ENCODE data around the gene ASCL3. TPM values are rescaled to one million over a fixed set of nuclear protein-coding genes. Genes with fewer than 3 reads are reported as not detected.
"Not testable (repeated sequence)": the region's sequence is repeated elsewhere in the genome, so short reads cannot be mapped to it uniquely, and the experiment has no call there.

Gene ASCL3
- total and polyA plus RNA-seq, 4 experiments from 2014 or later: not detected

GRCh38 chr11:8980485-8980884 is 37.7 kb upstream of the ASCL3 start:
- no peak for DNase-seq
- Histone ChIP-seq H3K4me3 (ENCODE audit: low read length in 2 of 2) (no peak overlapping the region), H3K27me3 (ENCODE audit: insufficient read depth, low read length) (no peaks in the 10 kb centered on the region), H3K27ac (ENCODE audit: low read depth, low read length) (no peak overlapping the region), H3K36me3 (ENCODE audit: insufficient read depth, low read length) (no peaks in the 10 kb centered on the region), H3K9me3 (ENCODE audit: control insufficient read depth in 1 of 2, low read length in 2 of 2) (no peaks in the 10 kb centered on the region), H3K4me1 (ENCODE audit: insufficient read depth, low read length) (no peaks in the 10 kb centered on the region)
- no peaks in the 10 kb centered on the region for H3K4me1 Mint-ChIP-seq
- ChIA-PET CTCF (ENCODE audit: partially characterized antibody) (no interaction called here), POLR2A (ENCODE audit: partially characterized antibody) (no interaction called here)
- H3K36me3 Mint-ChIP-seq: no peaks in the 10 kb centered on the region
- H3K27me3 Mint-ChIP-seq: no peaks in the 10 kb centered on the region
- peak overlapping the region in 1 of 7 donors; percentile 61 for H3K27ac Mint-ChIP-seq
- H3K9me3 Mint-ChIP-seq: no peaks in the 10 kb centered on the region
- intact Hi-C loops (cut with micrococcal nuclease): no loop called here
- H3K4me3 Mint-ChIP-seq: no peak overlapping the region

GRCh38 chr11:8979365-8979764 is 36.5 kb upstream of the ASCL3 start:
- H3K4me1 ChIP-seq (ENCODE audit: insufficient read depth, low read length); H3K4me1 Mint-ChIP-seq; H3K27ac ChIP-seq (ENCODE audit: low read depth, low read length); H3K27ac Mint-ChIP-seq; H3K4me3 Mint-ChIP-seq; H3K36me3 Mint-ChIP-seq; H3K27me3 Mint-ChIP-seq; DNase-seq; CTCF ChIA-PET (ENCODE audit: partially characterized antibody); H3K4me3 ChIP-seq (ENCODE audit: low read length in 2 of 2); H3K9me3 ChIP-seq (ENCODE audit: control insufficient read depth in 1 of 2, low read length in 2 of 2); intact Hi-C loops (cut with micrococcal nuclease); H3K9me3 Mint-ChIP-seq; H3K27me3 ChIP-seq (ENCODE audit: insufficient read depth, low read length); H3K36me3 ChIP-seq (ENCODE audit: insufficient read depth, low read length): not testable (repeated sequence)
- POLR2A ChIA-PET (ENCODE audit: partially characterized antibody): interaction anchor here (0.6 kb wide), 1 partner anchor 52 kb away, joined by 3 read pairs; no protein-coding TSS in a partner anchor

- intact Hi-C loops (cut with micrococcal nuclease): no loop called here
- Mint-ChIP-seq H3K4me3 (no peak overlapping the region), H3K36me3 (peaks cover 0 to 3% of the 10 kb centered on the region in 2 donors), H3K27me3 (no peaks in the 10 kb centered on the region), H3K4me1 (no peaks in the 10 kb centered on the region), H3K27ac (no peak overlapping the region), H3K9me3 (no peaks in the 10 kb centered on the region)
- Histone ChIP-seq H3K9me3 (ENCODE audit: control insufficient read depth in 1 of 2, low read length in 2 of 2) (no peaks in the 10 kb centered on the region), H3K4me1 (ENCODE audit: insufficient read depth, low read length) (no peaks in the 10 kb centered on the region), H3K4me3 (ENCODE audit: low read length in 2 of 2) (no peak overlapping the region), H3K27ac (ENCODE audit: low read depth, low read length) (no peak overlapping the region), H3K27me3 (ENCODE audit: insufficient read depth, low read length) (no peaks in the 10 kb centered on the region), H3K36me3 (ENCODE audit: insufficient read depth, low read length) (no peaks in the 10 kb centered on the region)
- CTCF ChIA-PET (ENCODE audit: partially characterized antibody): no interaction called here
- no peak for DNase-seq
- POLR2A ChIA-PET (ENCODE audit: partially characterized antibody): no interaction called here
Observed at GRCh38 chr11:8973121-8973520, 30.3 kb upstream of the ASCL3 start.

- Mint-ChIP-seq H3K4me1 (no peaks in the 10 kb centered on the region), H3K9me3 (no peaks in the 10 kb centered on the region), H3K27me3 (no peaks in the 10 kb centered on the region), H3K4me3 (no peak overlapping the region), H3K27ac (no peak overlapping the region), H3K36me3 (peaks cover 4 to 6% of the 10 kb centered on the region in 2 donors)
- Histone ChIP-seq H3K4me1 (ENCODE audit: insufficient read depth, low read length) (no peaks in the 10 kb centered on the region), H3K27me3 (ENCODE audit: insufficient read depth, low read length) (no peaks in the 10 kb centered on the region), H3K27ac (ENCODE audit: low read depth, low read length) (no peak overlapping the region), H3K36me3 (ENCODE audit: insufficient read depth, low read length) (no peaks in the 10 kb centered on the region), H3K4me3 (ENCODE audit: low read length in 2 of 2) (no peak overlapping the region), H3K9me3 (ENCODE audit: control insufficient read depth in 1 of 2, low read length in 2 of 2) (no peaks in the 10 kb centered on the region)
- CTCF ChIA-PET (ENCODE audit: partially characterized antibody): no interaction called here
- DNase-seq: no peak
- intact Hi-C loops (cut with micrococcal nuclease): no loop called here
- POLR2A ChIA-PET (ENCODE audit: partially characterized antibody): no interaction called here
Observed at GRCh38 chr11:8971924-8972316, 29.1 kb upstream of the ASCL3 start.

- H3K27ac ChIP-seq (ENCODE audit: low read depth, low read length): no peak overlapping the region
- no peaks in the 10 kb centered on the region for H3K9me3 Mint-ChIP-seq
- POLR2A ChIA-PET (ENCODE audit: partially characterized antibody): no interaction called here
- H3K4me1 ChIP-seq (ENCODE audit: insufficient read depth, low read length): no peaks in the 10 kb centered on the region
- no peak for DNase-seq
- H3K4me3 ChIP-seq (ENCODE audit: low read length in 2 of 2): no peak overlapping the region
- H3K36me3 Mint-ChIP-seq: peaks cover 4 to 7% of the 10 kb centered on the region in 2 donors
- no peaks in the 10 kb centered on the region for H3K27me3 ChIP-seq (ENCODE audit: insufficient read depth, low read length)
- no peak overlapping the region for H3K27ac Mint-ChIP-seq
- no peak overlapping the region for H3K4me3 Mint-ChIP-seq
- H3K4me1 Mint-ChIP-seq: no peaks in the 10 kb centered on the region
- CTCF ChIA-PET (ENCODE audit: partially characterized antibody): interaction anchor here (1.0 kb wide), 1 partner anchor 12 kb away, joined by 3 read pairs; no protein-coding TSS in a partner anchor
- intact Hi-C loops (cut with micrococcal nuclease): no loop called here
- H3K27me3 Mint-ChIP-seq: no peaks in the 10 kb centered on the region
- H3K9me3 ChIP-seq (ENCODE audit: control insufficient read depth in 1 of 2, low read length in 2 of 2): no peaks in the 10 kb centered on the region
- no peaks in the 10 kb centered on the region for H3K36me3 ChIP-seq (ENCODE audit: insufficient read depth, low read length)
Observed at GRCh38 chr11:8971196-8971923, 28.5 kb upstream of the ASCL3 start.

DNA sequence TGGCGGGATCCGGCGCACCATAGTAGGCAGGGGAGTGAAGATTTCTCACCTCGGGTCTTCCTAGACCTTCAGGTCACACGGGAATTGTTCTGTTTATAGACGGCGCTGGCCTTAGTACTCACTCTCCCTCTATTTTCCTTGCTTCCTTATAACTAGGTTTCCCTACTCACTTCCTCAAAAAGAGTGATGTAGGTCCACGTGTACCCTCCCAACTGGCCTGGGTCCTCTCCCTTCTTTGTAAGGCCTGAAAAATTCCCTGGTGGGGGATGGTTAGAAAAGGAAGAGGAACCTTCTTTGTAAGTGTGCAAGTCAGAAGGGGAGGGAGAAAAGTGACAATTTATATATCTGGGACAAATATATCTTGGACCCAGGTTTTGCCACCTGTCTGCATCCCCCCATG is 24.4 kb upstream of the ASCL3 start:
- Histone ChIP-seq H3K9me3 (ENCODE audit: control insufficient read depth in 1 of 2, low read length in 2 of 2) (no peaks in the 10 kb centered on the region), H3K4me3 (ENCODE audit: low read length in 2 of 2) (no peak overlapping the region), H3K27me3 (ENCODE audit: insufficient read depth, low read length) (no peaks in the 10 kb centered on the region), H3K27ac (ENCODE audit: low read depth, low read length) (no peak overlapping the region), H3K4me1 (ENCODE audit: insufficient read depth, low read length) (peaks cover 19% of the 10 kb centered on the region), H3K36me3 (ENCODE audit: insufficient read depth, low read length) (no peaks in the 10 kb centered on the region)
- peak overlapping the region in 2 of 8 donors; percentile 13 to 28 for H3K4me3 Mint-ChIP-seq
- no peaks in the 10 kb centered on the region for H3K27me3 Mint-ChIP-seq
- peaks cover 12 to 26% (median 21%) of the 10 kb centered on the region in 4 donors for H3K4me1 Mint-ChIP-seq
- no peaks in the 10 kb centered on the region for H3K9me3 Mint-ChIP-seq
- DNase-seq: no peak
- peak overlapping the region in 1 of 7 donors; percentile 48 for H3K27ac Mint-ChIP-seq
- H3K36me3 Mint-ChIP-seq: peaks cover 4 to 13% of the 10 kb centered on the region in 2 donors
- intact Hi-C loops (cut with micrococcal nuclease): no loop called here
- ChIA-PET CTCF (ENCODE audit: partially characterized antibody) (no interaction called here), POLR2A (ENCODE audit: partially characterized antibody) (no interaction called here)

DNA sequence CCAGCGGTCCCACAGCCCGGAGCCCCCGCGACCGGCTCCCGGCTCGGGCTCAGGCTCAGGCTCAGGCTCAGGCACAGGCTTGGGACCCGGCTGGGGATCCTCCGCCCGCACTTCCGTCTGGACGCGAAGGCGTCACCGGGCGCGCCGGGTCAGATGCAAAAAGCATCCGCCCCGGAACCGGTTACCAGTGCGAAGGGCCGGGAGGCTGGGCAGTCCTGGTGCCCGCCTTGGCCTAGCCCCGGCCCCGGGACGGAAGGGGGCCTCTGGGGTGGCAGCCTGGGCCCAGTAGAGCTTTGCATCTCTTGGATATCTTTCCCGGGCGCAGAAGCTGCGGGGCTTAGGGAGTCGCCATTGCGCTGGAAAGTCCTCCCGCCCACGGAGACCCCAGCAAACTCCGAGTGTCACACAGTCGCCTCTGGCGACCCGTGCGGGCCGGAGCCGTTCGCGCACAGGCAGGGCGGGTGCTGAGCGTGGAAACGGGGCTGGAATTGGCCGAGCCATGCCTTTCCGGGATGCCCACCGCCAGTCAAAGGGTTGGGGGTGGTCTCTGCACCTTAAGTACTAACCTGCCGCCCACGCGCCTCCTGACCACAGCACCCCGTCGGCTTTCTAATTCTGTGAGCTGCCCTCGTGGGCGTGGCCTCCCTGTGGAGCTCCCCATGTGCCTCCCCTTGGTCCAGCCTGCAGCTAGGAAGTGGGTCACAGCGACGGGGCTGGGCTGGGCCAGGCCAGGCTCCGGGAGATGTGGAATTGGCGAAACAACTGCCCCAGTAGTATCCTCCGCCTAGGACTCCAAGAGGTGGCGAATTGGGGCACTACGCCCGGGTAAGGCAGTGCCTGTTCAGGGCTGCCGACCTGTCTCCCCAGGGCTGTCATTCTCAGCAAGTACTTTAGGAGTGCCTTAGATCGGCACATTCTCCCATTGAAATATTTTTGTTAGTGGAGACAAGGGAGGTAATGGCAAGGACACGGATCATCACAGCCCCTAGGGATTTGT is 21.8 kb upstream of the ASCL3 start, which contains the start of gene TMEM9B:
TMEM9B (minus strand) TSS at position 119 of the 997 bp plus-strand sequence. CDS start 129 bp downstream, outside the sequence.
- Mint-ChIP-seq H3K36me3 (peaks cover 4 to 17% of the 10 kb centered on the region in 2 donors), H3K27me3 (no peaks in the 10 kb centered on the region), H3K27ac (peak within 1 kb of the TSS; percentile 91 to 99 (median 98)), H3K4me3 (peak within 1 kb of the TSS; percentile 93 to 98 (median 97)), H3K4me1 (peaks cover 20 to 41% (median 30%) of the 10 kb centered on the region in 4 donors), H3K9me3 (no peaks in the 10 kb centered on the region)
- no peaks in the 10 kb centered on the region for H3K27me3 ChIP-seq (ENCODE audit: insufficient read depth, low read length)
- ChIA-PET CTCF (ENCODE audit: partially characterized antibody) (interaction anchor here (1.0 to 2.6 kb wide), 4 partner anchors 50 to 173 kb away, joined by 3 to 11 read pairs (median 6); no protein-coding TSS in a partner anchor), POLR2A (ENCODE audit: partially characterized antibody) (interaction anchor here (0.8 to 3.0 kb wide), 15 partner anchors 9 to 1338 kb away, joined by 3 to 23 read pairs (median 6); partner anchors contain the start of genes AKIP1, DENND5A, NRIP3 and RPL27A)
- peak within 1 kb of the TSS; percentile 89 to 91 for H3K4me3 ChIP-seq (ENCODE audit: low read length in 2 of 2)
- H3K4me1 ChIP-seq (ENCODE audit: insufficient read depth, low read length): peaks cover 26% of the 10 kb centered on the region
- DNase-seq: peak; percentile 72 to 83 (median 76)
- H3K9me3 ChIP-seq (ENCODE audit: control insufficient read depth in 1 of 2, low read length in 2 of 2): no peaks in the 10 kb centered on the region
- no peaks in the 10 kb centered on the region for H3K36me3 ChIP-seq (ENCODE audit: insufficient read depth, low read length)
- peak within 1 kb of the TSS; percentile 90 for H3K27ac ChIP-seq (ENCODE audit: low read depth, low read length)
- intact Hi-C loops (cut with micrococcal nuclease): loop anchor here (1.0 to 5.0 kb wide), 6 partner anchors 40 to 648 kb away; partner anchors contain the start of genes IPO7, NRIP3, RPL27A and TMEM41B
